Vagina (tissue), 2 donors: ENCODE results near the gene C1R. TPM values are rescaled to one million over a fixed set of nuclear protein-coding genes. Genes with fewer than 3 reads are reported as not detected.

Source experiments
- DNase-seq, 2 donors: peaks; one replicate each; pipeline ENCODE4 v3.0.0-alpha.2; 2017; ENCODE audit errors: extremely low spot score in 2 of 2
- H3K27ac ChIP-seq: fragments of 200-600 bp; sonication (generic); one replicate; pipeline ENCODE4 v1.5.1; 2019
- H3K27me3 ChIP-seq: fragments of 200-600 bp; sonication (generic); one replicate; pipeline ENCODE4 v1.5.1; 2019
- H3K36me3 ChIP-seq, 2 donors: fragments of 200-600 bp; sonication (generic); one replicate each; pipeline ENCODE4 v1.5.1; 2017 to 2019
- H3K4me1 ChIP-seq: fragments of 200-600 bp; sonication (generic); one replicate; pipeline ENCODE4 v1.5.1; 2019
- H3K4me3 ChIP-seq, 2 donors: fragments of 200-600 bp; sonication (generic); 1 replicate in 1 of 2; 2 replicates in 1 of 2; pipeline ENCODE4 v1.5.1; 2016 to 2019
- H3K9me3 ChIP-seq: fragments of 200-600 bp; sonication (generic); one replicate; pipeline ENCODE4 v1.5.1; 2019
- POLR2A ChIP-seq, 2 donors: fragments of 450-650 bp; IDR thresholded peaks; one replicate each; pipeline ENCODE4 v1.6.1; 2017; ENCODE audit warnings: antibody characterized with exemption in 2 of 2, mild to moderate bottlenecking in 2 of 2, moderate library complexity in 2 of 2
- POLR2AphosphoS5 ChIP-seq, 2 donors: sonication (generic); formaldehyde crosslinking; IDR thresholded peaks; one replicate each; pipeline ENCODE4 v1.9.0; 2017; ENCODE audit warnings: antibody characterized with exemption in 2 of 2, mild to moderate bottlenecking in 2 of 2, low read depth in 1 of 2; ENCODE audit not compliant: insufficient read depth in 1 of 2
- intact Hi-C: fragments of 100-400 bp; cut with DNase I; formaldehyde crosslinking; loops from one replicate; pipeline ENCODE4 v1.15.1; 2023
- total RNA-seq: library from RNA; depleted of rRNA; stranded (reverse); fragments of >200 nt; gene quantifications from one replicate; pipeline ENCODE4 v1.2.3, GENCODE V29; 2016
- TF ChIP-seq, protein P1 (sequence below), 3 experiments: fragments of 450-650 bp in 2 of 3; fragments of 200-600 bp in 1 of 3; sonication (generic) in 1 of 3; IDR thresholded peaks; one replicate each; pipeline ENCODE4 v1.5.1; 2017 to 2019; ENCODE audit warnings: antibody characterized with exemption in 3 of 3, mild to moderate bottlenecking in 2 of 3, moderate library complexity in 2 of 3

The C1R gene
- total RNA-seq, 1 donor from 2014 or later, result 830 TPM

DNA sequence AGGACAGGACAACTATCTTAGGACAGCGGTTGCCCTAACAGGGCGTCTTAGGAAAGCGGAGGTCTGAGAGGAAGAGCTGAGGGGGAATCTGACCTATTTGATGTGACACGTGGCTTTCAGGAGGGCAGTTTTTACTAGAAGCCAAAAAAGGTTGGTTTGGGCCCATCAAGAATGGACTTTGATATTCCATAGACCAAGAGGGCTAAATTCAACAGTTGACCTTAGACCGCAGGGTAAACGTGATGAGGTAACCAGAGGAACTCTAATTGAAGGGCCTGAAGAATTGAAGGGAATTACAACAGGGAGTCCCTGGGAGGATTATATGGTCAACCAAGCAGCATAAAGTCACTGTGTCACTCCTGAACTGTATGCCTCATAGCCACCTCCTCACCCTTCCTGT, 20.2 kb downstream of the C1R start:
- TF ChIP-seq, protein P1, sequence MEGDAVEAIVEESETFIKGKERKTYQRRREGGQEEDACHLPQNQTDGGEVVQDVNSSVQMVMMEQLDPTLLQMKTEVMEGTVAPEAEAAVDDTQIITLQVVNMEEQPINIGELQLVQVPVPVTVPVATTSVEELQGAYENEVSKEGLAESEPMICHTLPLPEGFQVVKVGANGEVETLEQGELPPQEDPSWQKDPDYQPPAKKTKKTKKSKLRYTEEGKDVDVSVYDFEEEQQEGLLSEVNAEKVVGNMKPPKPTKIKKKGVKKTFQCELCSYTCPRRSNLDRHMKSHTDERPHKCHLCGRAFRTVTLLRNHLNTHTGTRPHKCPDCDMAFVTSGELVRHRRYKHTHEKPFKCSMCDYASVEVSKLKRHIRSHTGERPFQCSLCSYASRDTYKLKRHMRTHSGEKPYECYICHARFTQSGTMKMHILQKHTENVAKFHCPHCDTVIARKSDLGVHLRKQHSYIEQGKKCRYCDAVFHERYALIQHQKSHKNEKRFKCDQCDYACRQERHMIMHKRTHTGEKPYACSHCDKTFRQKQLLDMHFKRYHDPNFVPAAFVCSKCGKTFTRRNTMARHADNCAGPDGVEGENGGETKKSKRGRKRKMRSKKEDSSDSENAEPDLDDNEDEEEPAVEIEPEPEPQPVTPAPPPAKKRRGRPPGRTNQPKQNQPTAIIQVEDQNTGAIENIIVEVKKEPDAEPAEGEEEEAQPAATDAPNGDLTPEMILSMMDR (IDR thresholded peaks at IDR 0.05), result no peak
- TF ChIP-seq POLR2A (IDR thresholded peaks at IDR 0.05) (no peak), POLR2AphosphoS5 (IDR thresholded peaks at IDR 0.05; ENCODE audit: insufficient read depth in 1 of 2, low read depth in 1 of 2) (no peak)
- intact Hi-C loops, result no loop called here
- peaks cover 0 to 15% of the 10 kb centered on the region in 2 donors for H3K36me3 ChIP-seq
- H3K4me3 ChIP-seq, result no peak overlapping the region
- H3K9me3 ChIP-seq, result no peaks in the 10 kb centered on the region
- no peak overlapping the region for H3K27ac ChIP-seq
- H3K27me3 ChIP-seq, result no peaks in the 10 kb centered on the region
- DNase-seq, result no peak
- peaks cover 25% of the 10 kb centered on the region for H3K4me1 ChIP-seq

DNA sequence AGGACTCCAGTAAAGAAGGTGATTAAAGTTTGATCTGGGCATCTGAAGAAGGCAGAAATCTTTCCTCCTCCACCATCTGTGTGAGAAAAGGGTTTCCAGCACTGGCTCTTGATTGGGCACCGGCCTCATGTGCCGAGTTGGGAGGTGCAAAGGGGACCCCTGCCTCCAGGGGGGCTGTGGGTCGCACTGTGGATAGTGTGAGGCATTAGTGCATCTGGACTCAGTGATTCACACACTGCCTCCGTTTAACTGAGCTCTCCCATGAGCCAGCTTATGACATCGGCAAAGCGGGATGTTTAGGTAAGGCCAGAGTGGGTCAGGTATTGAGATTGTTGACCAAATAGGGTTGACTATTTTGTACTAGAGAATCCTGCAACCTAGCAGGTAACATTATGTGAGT, 22.9 kb downstream of the C1R start:
- H3K27ac ChIP-seq, result no peak overlapping the region
- H3K4me3 ChIP-seq, result no peak overlapping the region
- no peaks in the 10 kb centered on the region for H3K27me3 ChIP-seq
- H3K4me1 ChIP-seq, result peaks cover 24% of the 10 kb centered on the region
- intact Hi-C loops, result no loop called here
- H3K36me3 ChIP-seq, result peaks cover 0 to 32% of the 10 kb centered on the region in 2 donors
- no peak for TF ChIP-seq POLR2A (IDR thresholded peaks at IDR 0.05)
- TF ChIP-seq, protein P1 (IDR thresholded peaks at IDR 0.05), result no peak
- TF ChIP-seq POLR2AphosphoS5 (IDR thresholded peaks at IDR 0.05; ENCODE audit: insufficient read depth in 1 of 2, low read depth in 1 of 2), result no peak
- DNase-seq, result peak in 1 of 2 donors; percentile 64
- H3K9me3 ChIP-seq, result no peaks in the 10 kb centered on the region

DNA sequence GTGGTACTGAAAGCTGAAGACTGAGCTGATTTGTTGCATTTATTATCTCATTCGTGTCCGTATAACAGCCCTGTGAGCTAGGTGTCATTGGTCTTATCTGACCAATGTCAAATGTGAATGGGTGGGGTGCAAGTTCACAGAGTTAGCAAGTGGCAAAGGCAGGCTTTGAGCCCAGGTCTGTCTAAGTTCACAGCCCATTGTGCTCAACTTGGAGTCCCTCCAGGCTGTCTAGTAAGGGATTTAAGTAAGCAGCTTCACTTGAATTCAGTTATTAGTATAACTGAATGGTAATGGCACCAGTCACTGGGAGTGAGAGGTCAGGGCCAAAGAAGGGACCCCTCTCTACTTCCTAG, 23.3 kb downstream of the C1R start:
- H3K9me3 ChIP-seq, result no peaks in the 10 kb centered on the region
- no peaks in the 10 kb centered on the region for H3K27me3 ChIP-seq
- TF ChIP-seq POLR2AphosphoS5 (IDR thresholded peaks at IDR 0.05; ENCODE audit: insufficient read depth in 1 of 2, low read depth in 1 of 2) (no peak), POLR2A (IDR thresholded peaks at IDR 0.05) (no peak)
- TF ChIP-seq, protein P1 (IDR thresholded peaks at IDR 0.05), result no peak
- no peak overlapping the region for H3K27ac ChIP-seq
- H3K4me1 ChIP-seq, result peaks cover 24% of the 10 kb centered on the region
- H3K36me3 ChIP-seq, result peaks cover 0 to 32% of the 10 kb centered on the region in 2 donors
- intact Hi-C loops, result no loop called here
- no peak for DNase-seq
- H3K4me3 ChIP-seq, result no peak overlapping the region

DNA sequence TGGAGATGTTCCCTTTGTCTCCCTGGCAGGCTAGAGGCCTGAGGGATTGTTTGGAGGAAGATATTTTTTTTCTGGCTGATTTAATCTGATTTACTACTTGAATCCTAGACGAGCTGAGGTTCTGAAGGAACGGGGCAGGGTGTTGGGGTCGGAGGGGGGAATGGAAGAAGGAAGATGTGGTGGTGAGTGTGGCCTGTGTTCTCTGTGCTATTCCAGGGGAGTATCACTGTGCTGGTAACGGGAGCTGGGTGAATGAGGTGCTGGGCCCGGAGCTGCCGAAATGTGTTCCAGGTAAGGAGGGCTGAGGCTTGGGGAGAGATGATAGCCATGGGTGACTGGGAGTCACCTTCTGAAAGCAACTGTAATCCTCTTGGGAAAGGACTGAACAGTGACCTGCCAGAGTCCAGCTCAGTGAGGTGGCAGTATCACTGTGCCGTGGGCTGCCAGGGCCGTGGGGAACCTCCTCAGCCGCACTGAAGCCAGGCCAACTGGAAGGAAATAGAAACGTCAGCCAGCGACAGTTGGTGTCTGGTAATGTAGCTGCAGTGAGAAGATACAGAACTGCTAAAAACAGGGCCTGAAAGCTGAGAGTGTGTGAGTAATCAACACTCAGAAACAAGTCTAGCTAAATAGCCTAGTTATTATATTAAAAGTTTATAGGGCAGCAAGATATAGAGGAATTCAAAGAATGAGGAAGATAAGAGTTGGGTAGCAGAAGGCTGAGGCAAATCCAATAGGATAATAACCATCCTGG, 23.8 kb downstream of the C1R start:
- Histone ChIP-seq H3K36me3 (peaks cover 0 to 32% of the 10 kb centered on the region in 2 donors), H3K27ac (peak overlapping the region; percentile 54), H3K4me3 (no peak overlapping the region), H3K27me3 (no peaks in the 10 kb centered on the region), H3K4me1 (peaks cover 27% of the 10 kb centered on the region), H3K9me3 (no peaks in the 10 kb centered on the region)
- intact Hi-C loops, result no loop called here
- DNase-seq, result no peak
- TF ChIP-seq, protein P1 (IDR thresholded peaks at IDR 0.05), result no peak
- TF ChIP-seq POLR2AphosphoS5 (IDR thresholded peaks at IDR 0.05; ENCODE audit: insufficient read depth in 1 of 2, low read depth in 1 of 2) (no peak), POLR2A (IDR thresholded peaks at IDR 0.05) (no peak)

DNA sequence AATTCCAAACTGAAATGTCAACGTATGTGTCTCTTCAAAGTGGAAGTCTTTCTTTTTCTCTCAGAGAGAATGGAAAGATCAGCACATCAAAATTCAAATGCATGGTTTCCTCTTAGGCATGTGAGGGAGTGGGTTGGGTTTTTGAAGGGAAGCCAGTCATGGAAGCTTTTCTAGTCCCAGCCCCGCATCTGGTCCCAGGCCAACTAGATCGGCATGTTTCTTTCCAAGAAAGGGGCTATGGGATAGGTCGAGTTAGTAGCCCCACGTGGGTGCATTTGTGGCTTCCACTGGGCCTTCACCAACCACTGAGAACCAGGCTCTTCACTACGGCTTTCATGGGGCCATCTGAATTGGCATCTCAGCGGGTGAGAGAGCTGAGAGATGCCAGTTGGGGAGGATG, 25.1 kb downstream of the C1R start:
- intact Hi-C loops, result no loop called here
- Histone ChIP-seq H3K36me3 (peaks cover 0 to 32% of the 10 kb centered on the region in 2 donors), H3K4me1 (peaks cover 36% of the 10 kb centered on the region), H3K27me3 (no peaks in the 10 kb centered on the region), H3K4me3 (no peak overlapping the region), H3K27ac (peak overlapping the region; percentile 30), H3K9me3 (no peaks in the 10 kb centered on the region)
- TF ChIP-seq, protein P1 (IDR thresholded peaks at IDR 0.05), result no peak
- TF ChIP-seq POLR2AphosphoS5 (IDR thresholded peaks at IDR 0.05; ENCODE audit: insufficient read depth in 1 of 2, low read depth in 1 of 2) (no peak), POLR2A (IDR thresholded peaks at IDR 0.05) (no peak)
- no peak for DNase-seq
